HG03135 (cell line): Measurements from ENCODE around the gene MEG3.

Experiments used
- ATAC-seq: cut with Tn5 transposase; IDR thresholded peaks from one replicate; pipeline ENCODE4 v1.9.1; 2021; ENCODE audit warnings: mild to moderate bottlenecking, moderate library complexity; ENCODE audit not compliant: unreplicated experiment

Gene MEG3

DNA sequence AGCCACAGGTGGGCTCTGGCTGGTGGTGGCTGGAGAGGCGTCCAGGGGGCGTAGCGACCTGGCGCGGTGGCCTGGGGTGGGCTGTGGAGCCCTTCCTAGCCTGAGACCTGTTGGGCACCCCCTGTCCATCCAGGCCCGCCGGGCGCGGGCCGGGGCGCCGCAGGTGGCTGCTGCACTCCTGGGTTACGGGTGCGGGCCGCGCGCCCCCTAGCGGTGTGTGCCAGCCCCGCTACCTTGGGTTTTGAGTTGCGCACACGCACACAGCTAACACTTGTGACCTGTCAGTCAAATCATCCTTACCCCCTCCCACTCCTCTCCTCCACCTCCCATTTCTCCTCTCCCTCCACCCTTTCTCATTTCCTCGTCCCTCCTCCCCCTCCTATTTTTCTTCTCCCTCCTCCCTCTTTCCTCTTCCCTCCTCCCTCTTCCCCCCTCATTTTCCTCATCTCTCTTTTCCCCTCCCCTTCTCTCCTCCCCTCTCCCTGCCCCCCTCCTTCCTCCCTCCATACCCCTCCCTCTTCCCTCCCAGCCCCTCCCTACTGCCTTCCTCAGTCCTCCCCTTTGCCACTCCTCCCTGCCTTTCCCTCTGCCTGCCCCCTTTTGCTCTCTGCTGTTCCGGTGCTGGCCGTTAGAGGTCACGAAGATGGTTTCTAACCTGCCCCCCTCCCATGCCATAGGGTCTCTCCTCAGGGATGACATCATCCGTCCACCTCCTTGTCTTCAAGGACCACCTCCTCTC lies 2.3 kb downstream of the MEG3 start:
- ATAC-seq, result no peak

DNA sequence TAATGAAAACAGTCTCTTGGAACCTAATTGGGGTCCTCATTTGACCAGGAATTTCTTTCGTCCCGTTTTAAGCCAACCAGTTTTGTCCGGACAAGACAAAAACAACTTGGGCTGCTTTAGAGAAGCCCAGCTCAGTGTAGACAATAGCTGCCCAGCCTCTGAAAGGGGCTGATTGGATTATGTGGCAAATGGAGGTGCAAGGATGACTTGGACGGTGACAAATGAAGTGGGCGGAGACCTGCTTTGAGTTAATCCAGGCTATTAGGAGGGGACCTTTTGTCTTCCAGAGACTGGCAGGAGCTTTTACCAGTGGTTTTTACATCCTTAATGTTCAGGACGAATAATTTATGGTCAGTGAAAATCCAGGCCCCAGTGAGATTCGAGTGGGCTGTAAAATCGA lies 4.8 kb downstream of the MEG3 start:
- ATAC-seq, result no peak

DNA sequence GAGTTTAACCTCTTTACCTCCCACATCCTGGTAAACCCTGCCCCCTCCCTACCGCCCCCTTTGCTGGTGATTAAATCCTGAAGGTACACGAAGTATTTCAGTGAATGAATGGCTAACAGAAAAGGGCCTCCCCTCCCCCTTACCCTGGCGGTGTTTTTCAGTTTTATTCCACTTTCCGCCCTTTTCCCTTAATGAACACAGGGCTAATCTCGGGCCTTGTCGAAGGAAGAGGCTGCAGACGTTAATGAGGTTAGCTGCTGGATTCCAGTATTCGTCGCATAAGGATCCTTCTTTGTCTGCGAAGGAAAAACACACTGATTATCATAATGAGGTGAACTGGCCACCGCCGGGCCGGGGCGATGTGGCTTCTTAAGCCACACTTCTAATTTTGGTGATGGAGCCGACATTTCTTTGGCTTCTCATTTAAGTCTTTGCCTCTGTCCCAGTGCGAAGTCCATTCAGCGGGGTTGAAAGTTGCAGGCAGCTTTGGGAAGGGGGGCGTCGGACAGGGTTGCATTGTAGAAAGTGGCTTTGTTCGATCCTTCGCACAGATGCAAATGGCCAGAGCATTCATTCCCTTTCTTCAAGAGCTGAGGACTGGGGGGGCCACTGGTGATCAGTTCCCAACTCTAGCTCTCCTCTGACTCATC lies 6.5 kb downstream of the MEG3 start:
- no peak for ATAC-seq

DNA sequence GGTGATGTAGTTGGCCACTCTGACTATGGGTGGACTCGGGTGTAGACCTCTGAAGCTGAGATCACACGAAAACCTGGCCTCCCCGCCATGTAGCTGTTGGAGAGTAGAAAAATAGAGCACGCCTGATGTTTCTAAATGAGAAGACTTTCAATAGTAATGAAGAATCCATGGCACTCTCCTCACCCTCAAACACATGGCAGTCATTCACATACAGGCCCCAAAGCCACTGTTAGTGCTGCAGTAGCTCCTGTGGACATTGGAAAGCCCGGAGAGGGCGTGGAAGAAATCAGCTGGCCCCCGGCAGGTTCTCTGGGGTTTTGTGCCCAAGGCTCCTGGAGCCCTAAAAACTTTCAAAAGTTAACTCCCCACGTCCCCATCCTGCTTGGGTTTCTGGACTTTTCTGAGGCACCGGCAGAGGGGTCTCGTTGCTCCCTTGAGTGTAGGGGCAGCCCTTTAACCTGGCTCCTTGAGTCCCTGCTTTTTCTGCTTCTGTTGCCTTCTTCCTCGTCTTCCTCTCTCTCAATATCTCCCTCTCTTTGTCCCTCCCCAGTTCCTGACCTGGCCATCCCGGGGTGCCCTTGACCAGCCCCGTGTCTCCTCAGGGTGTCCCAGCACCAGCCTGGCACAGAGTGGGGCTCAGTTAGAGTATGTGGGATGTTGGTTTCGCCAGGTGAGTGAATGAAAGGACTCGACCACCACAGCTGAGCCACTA lies 8.3 kb downstream of the MEG3 start:
- no peak for ATAC-seq

DNA sequence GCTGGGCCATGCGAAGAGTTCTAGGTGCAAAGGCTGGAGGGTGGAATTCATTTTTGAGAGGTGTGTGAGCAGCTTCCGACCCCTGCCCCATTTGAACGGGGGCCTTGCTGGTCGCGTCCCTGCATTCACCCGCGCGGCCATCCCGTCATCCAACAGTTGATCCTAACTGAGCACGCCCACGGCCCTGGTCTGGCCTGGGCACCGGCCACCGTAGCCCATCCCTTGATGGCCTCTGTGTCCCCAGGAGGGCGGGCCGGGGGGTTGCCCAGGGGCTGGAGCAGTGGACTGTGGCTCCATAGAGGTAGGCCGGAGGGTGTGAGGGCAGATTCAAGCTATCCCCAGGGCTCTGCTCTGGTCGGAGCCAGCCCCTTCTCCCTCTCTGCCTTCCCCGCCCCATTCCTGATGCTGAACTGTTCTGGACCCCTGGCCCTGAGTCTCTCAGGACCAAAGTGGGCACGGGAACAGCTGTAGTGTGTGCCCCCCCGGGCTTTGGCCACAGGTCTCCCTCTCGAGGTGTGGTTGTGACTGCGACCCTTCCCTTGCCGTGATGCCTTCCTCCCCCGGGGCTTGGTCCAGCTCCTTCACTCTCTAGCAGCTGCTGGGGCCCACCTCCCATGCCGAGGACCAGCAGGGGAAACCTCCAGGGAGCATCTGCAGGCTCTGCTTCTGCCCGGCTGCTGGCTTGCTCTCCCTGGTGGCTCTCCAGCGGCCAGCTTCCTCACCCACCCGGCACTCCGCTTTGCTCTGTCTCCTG lies 9.1 kb downstream of the MEG3 start:
- ATAC-seq, result no peak

DNA sequence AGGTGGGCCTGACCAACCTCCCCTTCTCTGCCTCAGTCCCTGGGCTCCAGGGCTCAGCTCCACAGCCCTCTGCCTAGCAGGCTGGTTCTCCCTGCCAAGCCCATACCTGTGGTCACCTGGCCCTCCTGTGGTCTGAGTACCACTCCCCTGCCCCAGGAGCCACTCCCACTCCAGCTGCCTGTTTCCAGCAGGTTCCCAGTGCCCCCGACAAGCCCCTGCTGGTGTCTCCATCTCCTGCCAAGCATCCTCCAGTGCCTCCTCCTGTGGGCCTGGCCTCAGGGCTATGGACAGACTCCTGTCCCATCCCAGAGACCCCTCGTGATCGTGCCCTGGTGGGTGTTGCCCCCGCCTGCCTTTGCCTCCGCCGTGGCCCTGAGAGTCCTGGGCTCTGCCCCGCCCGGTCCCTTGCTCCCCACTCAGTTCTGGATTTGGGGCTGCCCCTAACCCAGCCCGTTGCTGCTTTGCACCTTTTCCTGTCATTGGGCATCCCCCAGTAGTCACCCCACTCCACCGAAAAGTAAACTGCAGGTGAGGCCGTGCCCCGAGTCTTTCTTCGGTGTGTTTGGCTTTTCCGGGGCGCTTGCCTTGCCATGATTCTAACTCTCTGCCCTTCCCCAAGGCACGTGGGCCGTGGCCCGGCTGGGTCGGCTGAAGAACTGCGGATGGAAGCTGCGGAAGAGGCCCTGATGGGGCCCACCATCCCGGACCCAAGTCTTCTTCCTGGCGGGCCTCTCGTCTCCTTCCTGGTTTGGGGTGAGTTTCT lies 9.8 kb downstream of the MEG3 start:
- ATAC-seq, result no peak

DNA sequence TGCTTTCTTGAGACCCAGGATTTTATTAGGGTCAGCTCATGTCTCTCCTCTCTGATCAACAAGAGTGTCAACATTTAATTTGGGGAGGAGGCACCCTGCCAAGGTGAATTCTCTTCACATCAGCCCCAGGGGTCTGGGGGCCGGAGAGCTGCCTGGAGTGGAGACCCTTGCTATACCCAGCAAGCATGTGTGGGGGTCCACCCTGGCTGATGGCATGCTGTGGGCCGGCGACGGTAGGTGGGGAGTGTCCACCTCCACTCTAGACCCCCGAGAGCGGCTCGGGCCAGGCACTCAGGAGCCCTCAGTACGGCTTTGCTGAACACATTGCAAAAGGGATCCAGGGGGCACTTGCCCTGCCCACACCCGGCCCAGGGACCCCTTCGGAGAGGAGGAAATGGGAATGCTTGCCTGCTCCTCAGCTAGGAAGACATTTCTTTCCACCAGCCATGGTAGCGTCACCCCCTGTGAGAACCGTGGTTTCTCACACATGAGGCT lies 10.4 kb downstream of the MEG3 start:
- no peak for ATAC-seq

DNA sequence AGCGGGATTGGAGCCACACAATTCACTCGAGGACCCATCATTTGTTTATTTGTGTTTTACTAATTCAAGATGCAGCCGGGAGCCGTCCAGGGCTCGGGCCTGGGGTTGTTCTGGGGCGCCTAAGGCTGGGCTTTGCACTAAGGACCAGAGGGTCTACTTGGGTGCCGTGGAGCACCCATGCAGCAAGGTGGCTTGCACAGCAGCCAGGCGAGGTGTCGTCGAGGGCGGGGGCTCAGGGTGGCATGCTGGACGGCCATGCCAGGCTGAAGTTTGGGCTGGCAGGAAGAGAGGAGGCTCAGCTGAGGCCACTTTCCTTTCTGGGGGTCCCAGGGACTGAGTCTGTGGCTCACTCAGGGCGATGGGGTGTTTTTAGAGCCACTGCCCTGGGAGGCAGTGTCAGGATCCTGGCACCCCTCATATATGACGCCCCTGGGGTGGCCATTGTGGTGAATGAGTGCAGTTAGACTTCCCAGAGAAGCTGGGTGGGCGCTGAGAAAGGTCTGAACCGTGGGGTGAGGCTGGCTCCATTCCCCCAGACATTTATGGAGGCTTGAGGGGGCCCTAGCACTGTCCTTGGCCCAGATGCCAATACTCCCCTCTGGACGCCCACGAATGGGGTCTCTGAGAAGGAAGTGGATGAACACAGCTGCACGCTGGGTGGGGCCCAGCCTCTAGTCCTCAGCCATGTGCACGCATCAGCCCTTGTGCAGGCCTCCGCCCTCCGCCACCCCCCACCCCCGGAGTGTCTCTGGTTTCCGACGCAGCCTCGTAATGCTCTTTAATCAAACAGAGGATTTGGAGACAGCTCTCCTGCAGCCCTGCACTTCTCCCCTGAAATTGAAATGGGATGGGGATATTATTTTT lies 11.3 kb downstream of the MEG3 start:
- ATAC-seq, result no peak

DNA sequence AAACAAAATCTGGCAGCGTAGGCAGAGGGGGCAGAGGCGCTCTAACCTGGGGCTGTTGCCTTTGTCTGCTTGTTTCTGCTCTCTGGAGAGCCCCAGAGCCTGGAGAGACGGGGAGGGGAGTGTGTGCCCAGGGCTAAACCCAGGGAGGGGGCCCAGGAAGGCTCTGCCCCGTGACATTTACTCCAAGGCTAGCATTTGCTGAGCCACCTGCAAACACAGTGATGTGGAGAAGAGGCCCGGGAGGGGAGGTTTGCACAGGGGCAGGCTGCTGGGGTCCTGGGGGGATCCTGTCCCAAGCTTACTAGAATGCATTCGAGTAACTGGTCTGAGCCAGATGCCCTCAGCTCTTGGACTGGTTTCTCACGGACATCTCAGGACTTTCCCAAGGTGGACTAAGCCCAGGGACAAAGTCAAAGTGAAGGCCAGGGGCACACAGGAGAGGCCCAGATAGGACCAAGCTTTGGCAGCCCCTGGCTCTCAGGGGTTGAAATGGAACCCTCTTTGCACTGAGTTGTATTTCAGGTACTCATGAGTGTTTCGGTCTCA lies 12.0 kb downstream of the MEG3 start:
- ATAC-seq, result no peak

DNA sequence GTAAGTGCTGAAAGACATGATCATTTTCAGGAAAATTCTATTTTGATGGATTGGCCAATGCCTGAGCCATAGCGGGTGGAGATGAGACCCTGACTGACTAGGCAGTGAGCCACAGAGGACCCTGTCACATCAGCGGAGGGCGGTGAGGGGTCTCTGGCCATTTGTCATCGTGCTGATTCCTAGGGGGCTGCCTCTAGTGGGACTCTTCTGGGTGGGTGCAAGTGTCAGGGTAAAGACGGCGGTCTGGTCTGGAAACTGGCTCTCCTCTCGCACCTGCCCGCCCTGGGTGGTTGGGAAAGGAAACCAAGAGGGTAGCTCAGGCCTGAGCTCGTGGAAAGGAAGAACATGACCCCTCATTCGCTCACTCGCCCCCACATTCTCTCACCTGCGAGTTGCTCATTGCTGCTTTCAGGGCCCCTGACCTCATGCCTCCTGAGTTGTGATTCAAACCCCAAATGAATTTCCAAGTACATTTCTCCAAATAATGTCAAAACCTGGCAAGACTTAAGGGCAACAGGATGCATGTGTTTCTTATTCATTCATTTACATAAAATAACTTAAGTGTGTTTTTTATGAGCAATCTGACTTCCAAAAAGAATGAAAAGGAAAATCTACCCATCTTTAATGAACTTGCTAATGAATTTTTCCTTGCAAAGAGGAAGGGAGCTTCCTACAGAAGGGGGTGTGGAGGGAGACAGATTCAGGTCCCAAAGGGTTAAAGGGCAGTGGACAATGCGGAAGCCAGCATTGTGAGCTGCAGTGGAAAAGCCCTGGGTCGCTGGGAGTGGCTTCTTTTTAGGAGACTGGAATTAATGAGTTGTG lies 12.8 kb downstream of the MEG3 start:
- no peak for ATAC-seq

DNA sequence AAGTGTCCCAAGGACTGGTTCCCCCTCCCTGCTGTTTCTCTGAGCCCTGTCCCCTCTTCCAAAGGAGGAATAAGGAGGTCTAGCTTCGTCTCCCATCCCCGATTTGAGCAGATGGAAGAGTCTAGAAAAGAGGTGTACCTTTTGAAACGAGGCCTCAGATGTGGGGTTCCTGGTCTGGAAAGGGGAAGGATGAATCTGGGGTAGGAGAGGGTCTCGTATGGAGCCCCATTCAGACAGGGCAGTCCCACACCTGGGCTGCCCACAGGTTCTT lies 13.3 kb downstream of the MEG3 start:
- ATAC-seq, result no peak

DNA sequence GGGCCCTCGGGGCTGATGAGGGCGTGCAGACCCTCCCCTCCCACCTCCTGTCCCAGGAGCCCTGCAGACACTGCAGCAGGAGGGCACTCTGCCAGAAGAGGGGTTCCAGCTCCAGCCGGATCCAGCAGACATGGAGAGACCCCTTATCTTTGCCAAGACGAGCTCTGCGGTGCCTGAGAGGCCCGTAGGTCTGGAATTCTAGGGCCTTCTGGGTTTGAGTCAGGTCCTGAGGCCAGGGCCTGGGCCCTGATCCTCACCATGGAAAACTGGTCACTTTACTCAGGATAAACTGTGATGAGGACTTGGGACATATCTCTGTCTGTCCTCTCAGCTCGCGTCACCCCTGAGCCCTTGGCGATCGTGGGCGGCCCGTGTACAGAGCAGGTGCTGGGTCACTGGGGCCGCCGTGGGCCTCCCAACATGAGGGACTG lies 13.8 kb downstream of the MEG3 start:
- no peak for ATAC-seq

DNA sequence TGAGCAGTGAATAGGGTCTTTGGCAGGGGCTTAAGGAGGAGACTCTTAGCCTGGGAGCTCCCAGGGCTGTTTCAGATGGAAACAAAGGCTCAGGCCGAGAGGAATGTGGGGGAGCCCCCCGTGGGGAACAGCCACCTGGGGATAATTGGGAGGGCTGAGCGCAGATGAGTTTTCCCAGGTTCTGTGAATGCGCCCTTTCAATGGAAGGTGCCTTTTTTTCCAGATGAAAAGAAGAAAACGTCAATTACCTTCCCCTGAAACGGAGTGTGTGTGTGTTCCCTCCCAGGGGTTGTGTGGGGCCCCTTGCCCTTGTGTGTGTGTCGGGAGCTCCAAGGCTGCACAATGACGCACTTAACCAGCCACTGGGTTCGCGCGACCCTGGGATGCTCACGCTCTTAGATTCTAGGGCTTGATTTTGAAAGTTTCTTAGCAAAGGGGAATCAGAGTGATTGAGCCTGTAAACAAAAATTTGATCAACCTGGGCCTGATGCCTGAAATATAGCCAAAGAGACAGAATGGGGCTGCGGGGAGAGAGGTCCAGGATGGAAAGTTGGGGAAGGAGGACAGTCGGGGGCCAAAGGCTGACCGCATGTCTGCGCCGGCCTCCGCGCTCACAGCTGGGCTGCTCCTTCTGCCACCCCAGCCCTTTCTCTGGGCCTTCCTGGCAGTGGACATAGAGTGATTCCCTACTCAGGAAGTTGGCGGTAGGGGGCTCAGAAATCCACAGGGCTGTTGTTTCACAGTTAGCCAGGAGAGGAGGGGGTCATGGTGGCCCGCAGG lies 14.6 kb downstream of the MEG3 start:
- no peak for ATAC-seq

DNA sequence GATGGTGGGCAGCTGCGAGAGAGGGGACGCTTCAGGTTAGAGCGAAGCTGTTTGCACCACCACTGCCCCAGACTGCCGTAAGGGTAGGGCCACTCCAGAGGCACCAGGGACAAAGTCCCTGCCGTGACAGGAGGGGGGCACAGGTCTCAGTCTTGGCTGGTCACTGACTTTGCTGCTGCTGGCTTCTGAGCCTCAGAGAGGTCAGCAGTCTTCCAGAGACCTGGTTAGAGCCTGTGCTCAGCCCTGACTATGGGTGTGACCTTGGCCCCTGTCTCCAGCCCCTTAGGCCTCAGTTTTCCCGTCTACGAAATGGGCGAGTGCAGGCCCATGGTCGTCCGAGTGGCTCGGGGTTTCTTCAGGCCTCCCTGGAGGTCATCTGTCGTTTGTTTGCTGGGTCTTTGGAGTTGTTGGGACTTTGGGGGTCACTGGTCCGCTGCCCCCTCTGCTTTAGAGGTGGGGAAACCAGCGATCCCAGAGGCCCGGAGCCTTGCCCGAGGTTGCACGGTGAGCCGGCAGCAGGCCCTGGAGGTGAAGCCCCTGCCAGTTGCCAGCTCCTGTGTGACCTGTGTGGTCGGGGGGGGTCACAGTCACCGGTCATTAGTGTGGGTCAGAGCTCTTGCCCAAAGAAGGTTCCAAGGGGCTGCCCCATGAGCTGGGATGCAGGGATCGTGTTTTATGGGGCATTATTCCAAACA lies 15.3 kb downstream of the MEG3 start:
- no peak for ATAC-seq

DNA sequence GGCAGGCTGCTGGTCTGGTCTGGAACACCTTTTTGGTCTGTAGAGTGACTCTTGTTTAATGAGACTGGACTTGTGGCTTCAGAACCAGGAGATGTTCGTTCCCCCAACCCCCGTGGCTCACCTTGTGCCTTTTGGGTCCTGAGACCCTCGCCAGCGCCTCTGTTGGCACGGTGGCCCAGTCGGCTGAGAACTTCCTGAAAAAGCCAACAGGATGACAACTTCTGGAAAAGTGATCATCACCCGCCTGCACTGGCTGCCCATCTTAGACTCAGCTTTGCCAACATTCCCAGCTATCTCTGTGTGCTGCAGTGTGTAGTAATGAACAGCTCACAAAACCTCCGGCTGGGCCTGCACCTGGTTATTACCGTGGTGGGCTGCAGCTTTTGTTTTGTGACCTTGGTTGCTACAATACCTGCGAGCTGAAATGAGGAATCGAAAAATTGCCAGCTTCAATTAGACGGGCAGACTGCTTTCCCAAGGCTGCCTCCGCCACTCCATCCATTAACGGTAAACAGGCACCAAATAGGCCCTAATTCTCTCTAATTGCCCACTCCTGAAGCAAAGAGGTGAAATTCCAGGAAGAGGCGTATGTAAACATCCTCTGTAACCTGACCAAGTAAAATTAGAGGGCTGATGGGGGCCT lies 16.0 kb downstream of the MEG3 start:
- ATAC-seq, result no peak

DNA sequence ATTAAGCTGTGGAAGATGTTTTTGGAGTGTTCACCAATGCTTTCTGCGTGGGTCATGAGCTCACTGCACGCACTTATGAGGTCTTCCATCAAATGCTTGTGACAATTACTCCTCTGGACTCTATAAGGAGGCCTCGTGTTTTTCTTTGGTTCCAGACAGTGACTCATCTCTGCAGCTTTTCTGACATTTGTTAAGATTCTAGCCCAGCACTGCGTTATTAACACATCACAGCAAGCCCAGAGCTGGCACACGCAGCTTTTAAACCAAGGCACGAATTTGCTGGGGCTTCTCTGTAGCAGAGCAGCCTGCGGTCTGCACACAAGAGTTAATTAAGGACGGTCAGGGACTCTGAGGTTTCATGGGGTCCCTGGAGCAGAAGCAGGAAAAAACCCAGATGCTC lies 16.9 kb downstream of the MEG3 start:
- no peak for ATAC-seq

DNA sequence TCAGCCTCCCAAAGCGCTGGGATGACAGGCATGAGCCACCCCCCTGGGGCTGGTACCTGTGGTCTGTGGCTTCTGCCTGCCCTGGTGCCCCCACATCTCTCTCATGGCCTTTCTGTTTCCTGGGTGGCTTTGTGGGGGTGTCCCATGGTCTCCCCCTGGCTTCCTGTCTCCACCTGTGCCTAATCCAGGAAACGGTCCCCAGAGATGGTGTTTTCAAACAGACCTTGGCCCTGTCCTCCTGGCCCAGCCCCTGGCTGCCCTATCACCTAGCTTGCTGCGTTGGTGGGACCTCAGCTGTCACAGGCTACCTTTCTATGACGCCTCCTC lies 18.1 kb downstream of the MEG3 start:
- ATAC-seq, result no peak
